Right hindlimb (tissue), 1 donor: ENCODE data around the gene GTF3A.
A peak's percentile ranks its signal among the peaks of the same experiment; 100 is the strongest.

ENCODE experiments used
- DNase-seq: peaks from one replicate; pipeline ENCODE4 v3.0.0-alpha.2; 2018

Gene GTF3A

DNA sequence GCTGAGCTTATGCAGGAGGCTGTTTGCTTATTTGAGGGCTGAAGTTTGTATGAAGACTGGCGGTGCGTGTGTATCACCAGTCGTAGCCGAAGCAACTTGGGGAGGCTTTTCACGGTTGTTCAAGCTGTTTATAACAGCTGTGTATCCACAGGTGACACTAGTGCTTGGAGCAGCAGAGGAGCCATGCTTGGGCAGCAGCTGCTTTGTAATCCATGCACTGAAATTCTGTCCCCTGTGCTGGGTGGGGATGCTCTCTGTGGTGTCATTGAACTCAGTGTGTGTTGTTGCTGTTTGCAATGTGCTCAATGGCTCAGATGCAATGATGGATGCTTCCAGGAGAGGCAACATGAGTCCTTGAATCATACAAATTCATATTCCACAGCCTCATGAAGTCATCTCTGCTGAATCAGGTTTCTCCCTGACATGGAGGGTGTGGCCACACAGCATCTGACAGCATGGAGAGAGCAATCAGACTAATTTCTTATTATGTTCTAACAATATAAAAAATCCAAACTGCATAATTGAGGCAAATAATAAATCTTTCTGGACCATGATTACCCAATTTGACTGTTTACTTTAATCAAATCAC, 18.8 kb upstream of the GTF3A start:
- peak; percentile 47 for DNase-seq

DNA sequence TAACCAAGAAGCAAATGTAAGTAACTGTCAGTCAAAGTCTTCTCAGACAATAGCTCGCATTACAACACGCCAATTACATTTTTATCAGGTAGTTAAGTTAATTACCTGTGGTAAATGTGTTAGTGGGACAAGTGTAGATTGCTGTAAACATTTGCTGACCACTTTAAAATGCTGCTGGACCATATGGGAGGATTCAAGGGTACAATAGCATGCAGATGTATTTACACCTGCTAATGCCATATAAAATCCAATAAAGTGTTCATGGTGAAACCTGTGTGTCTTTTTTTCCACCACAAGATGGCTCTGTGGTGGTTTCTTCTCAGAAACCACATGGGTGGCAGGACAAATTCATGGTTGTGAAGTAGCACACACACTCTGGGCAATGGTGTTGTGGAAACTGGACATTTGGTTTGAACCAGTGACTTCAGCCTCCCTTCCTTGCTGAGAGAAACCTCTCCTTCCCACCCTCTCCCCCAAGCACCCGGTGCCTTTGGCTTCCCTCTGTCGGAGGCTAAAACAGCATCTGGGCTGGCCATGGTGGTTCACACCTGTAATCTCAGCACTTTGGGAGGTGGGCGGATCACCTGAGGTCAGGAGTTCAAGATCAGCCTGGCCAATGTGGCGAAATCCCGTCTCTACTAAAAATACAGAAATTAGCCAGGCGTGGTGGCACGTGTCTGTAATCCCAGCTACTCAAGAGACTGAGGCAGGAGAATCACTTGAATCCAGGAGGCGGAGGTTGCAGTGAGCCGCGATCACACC, 18.1 kb upstream of the GTF3A start:
- DNase-seq: no peak

- no peak for DNase-seq
Measured at GRCh38 chr13:27408074-27408473, 16.3 kb upstream of the GTF3A start.

DNA sequence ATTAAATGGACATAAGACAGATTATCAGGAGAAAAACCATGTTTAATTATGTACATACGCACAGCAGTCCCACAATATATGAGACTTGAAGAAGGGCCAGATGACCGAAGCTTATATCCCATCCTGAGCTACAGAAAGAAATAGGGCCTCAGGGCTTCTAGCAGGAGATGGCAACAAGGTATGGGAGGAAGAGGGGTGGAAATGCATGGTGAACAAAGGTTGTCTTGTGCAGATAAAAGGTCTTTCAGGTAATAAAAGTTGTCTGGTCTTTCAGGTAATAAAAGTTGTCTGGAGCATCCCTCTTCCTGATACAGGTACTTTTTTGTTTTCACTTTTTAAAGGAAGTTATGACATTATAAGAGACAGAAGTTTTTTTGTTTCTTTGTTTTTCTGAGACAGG, 15.4 kb upstream of the GTF3A start:
- no peak for DNase-seq

DNA sequence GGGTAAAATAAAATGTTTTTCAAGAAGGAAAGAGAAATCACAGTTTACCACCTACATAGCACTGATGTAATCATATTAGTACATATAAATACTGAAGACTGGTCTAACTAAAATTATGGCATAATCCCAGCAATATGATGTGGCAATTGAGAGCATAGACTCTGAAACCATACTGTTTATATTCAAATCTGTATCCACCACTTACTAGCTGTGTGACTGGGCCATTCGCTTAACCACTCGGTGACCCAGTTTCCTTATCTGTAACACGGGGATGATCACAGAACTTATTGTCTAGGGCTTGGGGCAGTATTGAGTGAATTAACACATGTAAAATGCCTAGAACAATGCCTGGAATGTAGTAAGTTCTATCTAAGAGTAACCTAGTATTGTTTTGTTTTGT, 13.1 kb upstream of the GTF3A start:
- DNase-seq: no peak

DNA sequence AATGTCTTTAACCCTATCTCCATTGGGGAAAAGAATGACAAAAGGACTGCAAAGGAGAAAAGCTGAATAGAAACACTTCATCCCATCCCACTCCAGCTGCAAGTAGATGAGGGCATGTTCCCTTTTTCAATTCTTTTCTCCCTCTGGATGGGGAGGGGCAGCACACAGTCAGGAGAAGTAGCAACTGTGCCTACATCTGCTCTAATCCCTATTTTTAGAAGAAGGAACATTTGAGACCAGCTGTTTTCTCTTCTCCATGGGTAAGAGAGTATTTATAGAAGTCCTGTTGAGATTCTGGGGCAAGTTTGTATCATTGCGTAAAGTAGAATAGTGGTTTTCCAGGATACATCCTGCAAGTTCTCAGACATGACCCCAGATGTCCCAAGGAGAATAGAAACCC, 9.3 kb upstream of the GTF3A start:
- no peak for DNase-seq

DNA sequence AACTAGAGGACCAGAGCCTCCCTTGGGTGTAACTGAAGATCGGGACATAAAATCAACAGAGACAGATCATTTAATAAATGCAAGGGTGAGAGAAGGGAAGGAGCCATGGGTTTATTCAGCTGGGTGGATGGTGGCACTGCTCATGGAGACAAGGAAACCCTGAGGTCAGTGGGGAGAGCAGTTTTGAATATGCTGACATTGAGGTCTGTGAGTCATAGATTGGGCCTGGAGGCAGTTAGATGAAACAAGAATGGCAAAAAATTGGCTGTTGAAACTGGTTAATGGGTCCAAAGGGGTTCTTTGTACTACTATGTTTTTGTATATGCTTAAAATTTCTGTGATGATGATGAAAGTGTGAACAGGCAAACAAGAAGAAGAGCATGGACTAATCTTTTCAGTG, 5.1 kb upstream of the GTF3A start:
- no peak for DNase-seq

GRCh38 chr13:27421101-27421871, 3.1 kb upstream of the GTF3A start:
- no peak for DNase-seq

- no peak for DNase-seq
Measured at GRCh38 chr13:27423333-27423732, 1.1 kb upstream of the GTF3A start.

DNA sequence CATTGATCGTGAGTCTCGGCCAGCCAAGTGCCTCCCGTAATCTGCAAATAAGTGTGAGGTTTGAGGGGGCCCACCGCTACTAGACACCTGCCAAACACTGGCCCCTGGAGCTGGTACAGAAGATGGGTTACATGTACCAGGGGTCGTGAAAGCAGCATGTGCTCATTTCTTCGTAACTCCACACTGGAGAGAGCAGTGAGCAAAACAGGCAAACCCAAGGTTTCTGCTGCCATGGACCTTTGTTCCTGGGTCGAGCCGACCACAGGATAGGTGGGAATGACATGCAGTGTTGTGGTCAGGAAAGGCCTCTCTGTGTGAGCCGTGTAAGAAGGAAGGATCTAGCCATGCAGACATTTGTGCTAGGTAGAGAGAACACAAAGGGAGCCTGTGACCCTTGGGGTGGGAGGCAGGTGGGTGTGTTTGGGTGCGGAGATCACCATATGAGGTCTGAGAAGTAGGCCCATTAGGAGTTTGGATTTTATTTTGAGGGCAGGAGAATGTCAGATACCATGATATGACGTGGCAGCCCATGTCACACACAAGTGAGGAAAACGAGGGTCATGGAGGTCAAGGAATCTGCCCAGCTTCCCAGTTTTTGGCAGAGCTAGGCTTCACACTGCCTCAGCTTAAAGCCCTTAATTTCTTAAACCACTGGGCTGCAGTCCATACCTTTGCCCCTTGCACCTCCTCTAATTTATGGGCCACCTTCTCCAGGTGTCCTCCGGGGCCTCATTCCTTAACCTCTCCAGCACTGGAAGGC, 919 bp downstream of the GTF3A start:
- DNase-seq: no peak

GRCh38 chr13:27425918-27426630, 1.7 kb downstream of the GTF3A start:
- DNase-seq: peak; percentile 48

GRCh38 chr13:27427641-27428040, 3.2 kb downstream of the GTF3A start:
- DNase-seq: no peak

- no peak for DNase-seq
Measured at GRCh38 chr13:27428160-27428559, 3.7 kb downstream of the GTF3A start.

DNA sequence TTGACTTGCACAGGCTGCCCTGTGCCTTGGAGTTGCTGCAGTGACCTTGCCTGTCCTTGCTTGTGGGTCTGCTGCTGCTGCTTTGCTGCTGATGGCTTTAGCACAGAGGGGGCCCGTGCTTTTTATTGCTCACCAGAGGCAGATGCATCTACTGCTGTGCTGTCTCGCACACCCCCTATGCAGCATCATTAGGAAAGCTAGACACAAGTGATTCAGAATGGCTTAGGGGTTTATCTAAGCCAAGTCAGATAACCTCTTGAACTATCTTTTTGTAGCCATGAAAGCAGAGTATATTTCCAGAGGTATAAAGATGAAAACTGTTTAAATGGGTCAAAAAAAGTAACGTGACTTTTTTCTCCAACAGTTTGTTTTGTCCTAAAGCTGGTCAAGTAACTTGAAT, 7.8 kb downstream of the GTF3A start:
- no peak for DNase-seq

DNA sequence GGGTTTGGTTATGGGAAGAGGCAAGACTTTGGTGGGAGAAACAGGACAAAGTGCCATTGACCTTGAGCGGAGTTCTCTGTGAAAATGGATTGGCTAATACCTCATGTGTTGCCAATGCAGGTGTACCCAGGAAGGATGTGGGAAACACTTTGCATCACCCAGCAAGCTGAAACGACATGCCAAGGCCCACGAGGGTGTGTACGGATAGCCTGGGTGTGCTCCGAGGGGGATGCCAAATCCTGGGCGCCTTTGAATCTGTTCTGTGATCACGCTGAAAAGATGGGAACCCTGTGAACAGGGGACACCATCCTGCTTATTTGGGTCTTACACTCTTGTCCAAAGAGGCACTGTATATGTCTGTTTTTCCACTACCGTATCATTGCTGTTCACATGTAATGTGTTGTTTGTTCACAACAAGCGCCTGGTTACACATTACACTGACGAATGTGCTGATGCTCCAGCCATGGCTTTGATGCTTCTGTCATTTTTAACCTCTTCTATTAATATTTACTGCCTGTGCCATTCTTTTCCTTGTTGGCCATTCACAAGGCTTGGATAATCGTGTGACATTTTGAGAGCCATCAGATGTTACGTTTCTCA, 8.3 kb downstream of the GTF3A start:
- no peak for DNase-seq

GRCh38 chr13:27437126-27437525, 12.7 kb downstream of the GTF3A start:
- no peak for DNase-seq

DNA sequence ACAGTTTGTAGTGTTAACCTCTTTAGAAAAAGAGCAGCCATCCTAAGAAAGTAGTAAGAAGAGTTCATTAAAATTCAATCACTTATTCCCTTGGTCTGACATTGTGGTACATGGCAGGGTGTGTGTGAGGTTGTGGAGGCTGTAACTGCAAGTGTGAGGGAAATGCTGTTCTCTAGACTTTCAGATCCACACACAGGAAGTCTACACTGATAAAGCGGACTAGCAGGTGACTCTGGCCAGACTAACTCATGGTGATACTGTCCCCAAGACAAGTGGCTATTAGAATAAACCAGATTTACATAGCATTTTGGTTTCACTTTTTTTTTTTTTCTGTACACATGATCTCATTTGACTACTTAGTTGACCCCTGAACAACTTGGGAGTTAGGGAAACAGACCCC, 16.0 kb downstream of the GTF3A start:
- no peak for DNase-seq

DNA sequence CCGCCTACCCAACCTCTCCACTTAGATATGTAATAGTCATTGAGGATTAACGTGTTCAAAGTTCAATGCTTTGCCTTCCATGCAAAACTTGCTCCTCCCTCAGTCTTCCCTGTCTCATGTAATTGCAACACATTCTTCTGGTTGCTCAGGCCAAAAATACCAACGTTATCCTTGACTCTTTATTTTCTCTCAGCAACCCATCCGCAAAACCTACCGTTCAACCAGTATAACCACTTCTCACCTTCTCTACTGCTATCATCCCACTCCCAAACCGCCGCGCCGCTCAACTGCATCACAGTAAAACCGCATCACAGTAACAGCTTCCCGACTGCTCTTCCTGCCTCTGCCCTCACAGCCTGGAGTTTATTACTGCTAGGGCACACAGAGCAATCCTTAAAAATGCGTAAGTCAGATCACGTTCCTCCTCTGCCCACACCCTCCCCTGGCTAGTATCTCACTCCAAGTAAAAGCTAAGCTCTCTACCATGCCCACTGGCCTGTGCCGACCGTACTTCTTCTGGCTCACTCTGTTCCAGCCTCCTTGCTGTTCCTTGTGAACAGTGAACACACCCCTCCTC, 17.7 kb downstream of the GTF3A start:
- no peak for DNase-seq

- no peak for DNase-seq
Measured at GRCh38 chr13:27442797-27443196, 18.4 kb downstream of the GTF3A start.

GRCh38 chr13:27446986-27447583, 22.7 kb downstream of the GTF3A start:
- no peak for DNase-seq

DNA sequence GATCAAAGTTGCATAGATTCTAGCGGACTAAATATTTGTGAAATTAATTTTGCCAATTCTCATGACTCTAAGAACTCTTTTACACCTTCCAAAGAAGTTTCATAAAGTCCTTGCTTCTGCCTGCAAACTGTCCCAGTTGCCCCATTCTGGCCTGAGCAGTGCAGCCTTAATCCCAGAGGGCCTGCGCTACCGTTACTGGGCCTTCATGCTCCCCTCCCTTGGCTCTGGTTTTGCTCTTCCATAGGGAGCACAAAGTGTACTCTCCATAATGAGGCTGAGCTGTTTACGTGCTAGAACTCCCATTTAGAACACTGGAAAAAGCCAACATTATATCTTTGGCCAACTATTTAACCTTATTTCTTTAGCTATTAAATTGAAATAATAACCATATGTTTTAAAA, 23.9 kb downstream of the GTF3A start:
- DNase-seq: no peak
